Measurements from ENCODE around the gene POFUT2.

The POFUT2 gene

GRCh38 chr21:45248301-45248892, 39.3 kb downstream of the POFUT2 start:
- no peak for DNase-seq (ENCODE audit: low read depth)

DNA sequence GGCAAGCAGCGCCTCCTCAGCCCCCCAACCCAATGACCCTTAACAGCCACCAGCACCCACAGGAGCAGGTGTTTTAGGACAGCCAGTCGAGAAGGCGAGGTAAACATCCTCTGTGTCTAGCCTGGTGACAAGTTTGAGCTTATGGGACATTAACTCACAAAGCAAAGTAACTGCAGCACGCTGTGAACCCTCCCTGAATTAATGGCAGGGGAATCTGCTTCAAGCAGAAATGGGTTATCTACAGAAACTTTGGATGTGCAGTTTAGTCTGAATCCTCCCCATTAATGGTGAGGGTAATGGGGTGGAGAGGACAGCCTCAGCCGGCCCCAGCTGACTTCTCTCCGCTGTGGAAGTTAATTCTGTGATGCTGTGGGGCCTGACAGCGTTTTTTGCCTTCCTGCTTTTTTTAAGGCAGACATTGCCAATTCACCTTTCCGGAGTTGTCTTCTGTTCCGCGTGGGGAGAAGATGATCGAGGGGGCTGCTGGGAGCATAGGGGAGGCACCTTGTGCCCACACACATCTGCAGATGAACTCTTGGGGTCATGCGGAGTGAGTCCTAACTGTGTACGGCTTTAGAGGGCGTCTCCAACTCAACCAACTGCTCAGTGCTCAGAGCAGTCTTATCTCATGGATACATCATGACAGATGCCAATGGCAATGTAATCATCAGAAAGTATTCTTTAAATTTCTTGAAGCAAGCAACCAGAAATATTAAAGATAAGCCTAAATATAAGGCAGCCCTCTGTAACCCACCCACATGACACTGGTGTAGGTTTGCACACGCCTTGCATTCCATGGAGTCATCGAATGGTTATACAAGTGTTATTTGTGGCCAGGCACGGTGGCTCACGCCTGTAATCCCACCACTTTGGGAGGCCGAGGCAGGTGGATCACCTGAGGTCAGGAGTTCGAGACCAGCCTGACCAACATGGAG, 41.0 kb downstream of the POFUT2 start:
- DNase-seq (ENCODE audit: low read depth), result no peak

DNA sequence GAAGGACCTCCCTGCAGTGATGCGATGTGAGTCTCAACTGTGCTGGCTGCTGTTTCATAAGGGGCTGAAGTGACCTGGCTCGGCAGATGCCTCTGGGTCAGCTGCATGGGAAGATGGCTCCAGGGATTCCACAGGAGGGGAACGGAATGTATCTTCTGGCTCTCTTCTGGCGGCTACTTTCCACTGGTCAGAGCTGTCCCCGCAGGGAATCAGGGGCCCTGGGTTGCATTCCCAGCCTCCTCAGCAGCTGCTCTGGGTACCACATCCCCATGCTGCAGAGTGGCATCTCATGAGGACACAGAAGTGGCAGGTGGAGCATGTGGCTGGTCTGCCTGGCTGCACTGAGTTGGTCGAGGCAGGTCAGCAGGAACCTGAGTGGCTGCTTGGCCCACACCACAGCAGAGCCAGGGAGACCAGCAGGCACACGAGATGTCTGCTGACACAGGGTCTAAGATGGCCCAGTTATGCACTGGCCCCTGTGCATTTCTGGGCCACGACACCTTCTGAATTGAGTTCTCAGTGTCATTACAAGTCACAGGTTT, 42.8 kb downstream of the POFUT2 start:
- no peak for DNase-seq (ENCODE audit: low read depth)

DNA sequence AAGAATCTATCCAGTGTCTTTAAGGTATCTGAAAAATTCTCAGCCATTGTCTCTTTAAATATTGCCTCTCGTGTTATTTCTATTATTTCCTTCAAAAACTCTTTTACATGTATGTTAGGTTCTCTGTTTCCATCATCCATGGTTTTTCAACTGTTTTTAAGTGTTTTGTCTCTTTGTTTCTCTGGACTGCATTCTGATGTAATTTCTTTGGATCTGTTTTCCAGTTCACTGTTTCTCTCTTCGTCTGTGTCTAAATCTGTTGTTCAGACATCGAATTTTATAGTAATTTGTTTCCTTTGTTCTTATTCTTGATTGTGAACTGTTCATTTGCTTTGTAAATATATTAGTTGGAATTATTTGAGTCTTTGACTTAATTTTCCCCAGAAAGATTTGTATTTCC, 44.1 kb downstream of the POFUT2 start:
- no peak for DNase-seq (ENCODE audit: low read depth)

DNA sequence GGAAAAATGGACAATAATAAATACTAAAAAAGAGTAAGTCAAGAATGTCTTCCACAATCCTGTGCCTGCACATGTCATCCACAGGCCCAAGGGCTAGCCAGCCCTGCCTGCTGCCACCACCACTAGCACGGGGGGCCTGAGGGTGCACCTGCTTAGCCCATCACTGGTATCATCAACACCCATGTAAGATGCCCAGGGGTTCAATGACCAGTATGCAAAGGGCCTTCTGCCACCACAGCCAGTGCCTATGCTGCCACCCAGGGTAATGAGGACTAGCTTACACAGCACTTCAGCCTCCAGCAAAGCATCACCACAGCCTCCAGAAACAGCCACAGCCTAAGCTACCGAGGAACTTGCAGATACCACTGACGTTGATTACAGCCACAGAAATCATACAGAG, 46.3 kb downstream of the POFUT2 start:
- no peak for DNase-seq (ENCODE audit: low read depth)

DNA sequence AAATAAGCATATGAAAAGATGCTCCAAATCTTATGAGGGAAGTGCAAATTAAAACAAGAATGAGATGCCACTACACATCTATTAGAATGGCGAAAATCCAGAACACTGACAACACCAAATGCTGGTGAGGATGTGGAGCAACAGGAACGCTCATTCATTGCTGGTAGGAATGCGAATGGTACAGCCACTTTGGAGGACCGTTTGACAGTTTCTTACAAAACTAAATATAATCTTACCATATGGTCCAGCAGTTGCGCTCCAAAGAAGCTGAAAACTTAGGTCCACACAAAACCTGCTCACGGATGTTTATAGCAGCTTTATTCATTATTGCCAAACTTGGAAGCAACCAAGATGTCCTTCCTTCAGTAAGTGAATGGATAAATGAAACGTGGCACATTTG, 50.3 kb downstream of the POFUT2 start:
- DNase-seq (ENCODE audit: low read depth), result no peak

GRCh38 chr21:45236481-45236880, 51.2 kb downstream of the POFUT2 start:
- DNase-seq (ENCODE audit: low read depth), result no peak

- no peak for DNase-seq (ENCODE audit: low read depth)
Observed at GRCh38 chr21:45235488-45235887, 52.2 kb downstream of the POFUT2 start.

DNA sequence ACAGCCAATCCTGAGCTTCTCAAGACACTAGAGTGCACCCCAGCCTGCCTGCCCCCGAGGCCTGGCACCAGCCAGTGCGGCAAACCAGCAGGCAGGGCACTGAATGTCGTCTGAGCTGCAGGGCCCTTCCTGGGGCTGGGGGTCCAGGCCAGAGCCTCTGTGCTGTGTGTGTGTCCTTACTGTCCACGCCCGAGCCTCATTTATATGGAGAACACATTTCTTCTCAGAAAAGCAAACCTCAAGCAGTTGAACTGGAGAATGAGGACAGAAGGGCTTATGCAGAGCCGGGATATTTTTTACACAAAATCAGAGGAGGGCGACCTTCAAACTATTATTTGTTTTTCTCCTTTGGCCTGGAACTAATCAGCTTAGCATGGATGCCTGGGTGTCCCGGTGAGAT, 52.7 kb downstream of the POFUT2 start:
- DNase-seq (ENCODE audit: low read depth), result no peak

GRCh38 chr21:45234127-45234526, 53.6 kb downstream of the POFUT2 start:
- no peak for DNase-seq (ENCODE audit: low read depth)

- DNase-seq (ENCODE audit: low read depth), result no peak
Observed at GRCh38 chr21:45231705-45232104, 56.0 kb downstream of the POFUT2 start.

GRCh38 chr21:45228656-45229240, 58.9 kb downstream of the POFUT2 start:
- DNase-seq (ENCODE audit: low read depth), result no peak

GRCh38 chr21:45228171-45228641, 59.5 kb downstream of the POFUT2 start:
- DNase-seq (ENCODE audit: low read depth), result peak; percentile 70

DNA sequence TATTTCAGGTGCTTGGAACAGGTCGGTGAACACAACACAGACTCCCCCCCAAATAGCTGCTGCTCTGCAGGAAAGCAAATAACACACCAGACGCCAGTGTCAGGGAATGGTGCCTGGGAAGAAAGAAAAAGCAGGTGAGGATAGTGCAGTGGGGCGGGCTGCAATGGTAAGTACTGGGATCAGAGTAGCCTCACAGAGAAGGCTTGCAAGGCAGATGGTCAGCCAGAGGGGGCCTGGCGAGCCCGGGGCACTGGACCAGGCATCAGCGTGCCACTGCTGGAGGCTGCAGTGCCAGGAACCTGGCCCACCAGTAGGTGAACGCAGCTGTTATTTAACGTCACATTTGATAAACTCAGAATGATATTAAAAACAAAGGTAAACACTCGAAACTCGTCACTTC, 60.0 kb downstream of the POFUT2 start:
- DNase-seq (ENCODE audit: low read depth), result no peak

- no peak for DNase-seq (ENCODE audit: low read depth)
Observed at GRCh38 chr21:45226540-45227326, 61.0 kb downstream of the POFUT2 start.

DNA sequence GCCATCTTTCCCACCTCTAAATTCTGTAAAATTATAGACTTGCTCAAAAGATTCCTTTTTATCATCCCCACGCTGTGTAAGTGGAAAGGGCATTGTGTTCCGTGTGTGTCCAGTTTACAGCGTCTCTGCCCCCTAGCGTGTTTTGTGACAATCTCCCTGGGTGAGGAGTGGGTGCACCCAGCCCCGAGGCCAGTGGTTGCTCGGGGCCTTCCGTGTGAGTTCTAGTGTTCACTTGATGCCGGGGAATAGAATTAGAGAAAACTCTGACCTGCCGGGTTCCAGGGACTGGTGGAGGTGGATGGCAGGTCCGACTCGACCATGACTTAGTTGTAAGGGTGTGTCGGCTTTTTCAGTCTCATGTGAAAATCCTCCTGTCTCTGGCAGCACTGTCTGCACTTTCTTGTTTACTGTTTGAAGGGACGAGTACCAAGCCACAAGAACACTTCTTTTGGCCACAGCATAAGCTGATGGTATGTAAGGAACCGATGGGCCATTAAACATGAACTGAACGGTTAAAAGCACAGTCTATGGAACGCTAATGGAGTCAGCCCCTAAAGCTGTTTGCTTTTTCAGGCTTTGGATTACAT, 61.9 kb downstream of the POFUT2 start:
- no peak for DNase-seq (ENCODE audit: low read depth)

- DNase-seq (ENCODE audit: low read depth), result no peak
Observed at GRCh38 chr21:45225041-45225740, 62.5 kb downstream of the POFUT2 start.

- DNase-seq (ENCODE audit: low read depth), result no peak
Observed at GRCh38 chr21:45224189-45224938, 63.3 kb downstream of the POFUT2 start.

- no peak for DNase-seq (ENCODE audit: low read depth)
Observed at GRCh38 chr21:45223236-45224185, 64.2 kb downstream of the POFUT2 start.
